HG02973 (cell line): ENCODE results near the gene AQP12A.
"Not testable (repeated sequence)": the region's sequence is repeated elsewhere in the genome, so short reads cannot be mapped to it uniquely, and the experiment has no call there.

ENCODE experiments used
- ATAC-seq: cut with Tn5 transposase; IDR thresholded peaks from one replicate; pipeline ENCODE4 v1.9.1; 2021; ENCODE audit warnings: moderate library complexity; ENCODE audit not compliant: unreplicated experiment

Gene AQP12A

GRCh38 chr2:240691631-240692420 lies at the start of gene AQP12A:
Gene AQP12A, plus strand, starts transcription at chr2:240691866. Its CDS starts 48 bp downstream, at chr2:240691914.
- not testable (repeated sequence) for ATAC-seq

DNA sequence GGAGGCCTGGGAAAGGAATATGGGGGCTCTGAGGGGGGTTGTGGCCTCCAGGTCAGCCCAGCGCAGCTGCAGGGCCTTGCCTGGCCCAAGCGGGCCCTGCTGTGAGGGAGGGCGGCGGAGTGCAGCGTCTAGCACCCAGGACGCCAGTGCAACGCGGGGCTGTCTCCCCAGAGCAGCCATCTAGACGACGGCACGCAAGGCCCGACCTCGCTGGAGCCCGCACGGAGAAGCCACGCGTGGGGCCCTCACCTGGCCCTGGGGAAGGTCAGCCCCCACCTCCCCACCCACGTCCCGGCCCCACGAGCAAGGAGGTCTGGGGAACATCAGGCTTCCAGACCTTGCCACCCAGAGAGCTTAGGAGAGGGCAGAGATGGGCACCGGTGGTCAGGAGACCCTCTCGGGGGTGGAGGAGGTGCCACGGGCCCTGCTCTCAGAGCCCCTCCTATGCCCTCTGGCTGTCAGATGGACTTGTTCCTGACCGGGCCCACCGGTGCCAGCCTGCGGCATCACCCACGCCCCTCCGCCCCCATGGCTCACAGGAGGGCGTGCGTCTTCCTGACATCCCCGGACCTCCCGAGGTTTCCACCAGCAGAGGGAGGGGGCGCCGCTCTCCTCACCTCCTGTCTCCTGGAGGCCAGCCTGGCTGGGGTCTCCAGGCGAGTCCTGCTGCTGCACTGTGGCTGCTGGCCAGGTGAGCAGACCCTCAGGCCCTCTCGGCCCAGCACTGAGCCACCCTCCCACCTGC lies 49.4 kb upstream of the AQP12A start:
- no peak for ATAC-seq

- ATAC-seq, result no peak
Observed at GRCh38 chr2:240642806-240643092, 48.9 kb upstream of the AQP12A start.

DNA sequence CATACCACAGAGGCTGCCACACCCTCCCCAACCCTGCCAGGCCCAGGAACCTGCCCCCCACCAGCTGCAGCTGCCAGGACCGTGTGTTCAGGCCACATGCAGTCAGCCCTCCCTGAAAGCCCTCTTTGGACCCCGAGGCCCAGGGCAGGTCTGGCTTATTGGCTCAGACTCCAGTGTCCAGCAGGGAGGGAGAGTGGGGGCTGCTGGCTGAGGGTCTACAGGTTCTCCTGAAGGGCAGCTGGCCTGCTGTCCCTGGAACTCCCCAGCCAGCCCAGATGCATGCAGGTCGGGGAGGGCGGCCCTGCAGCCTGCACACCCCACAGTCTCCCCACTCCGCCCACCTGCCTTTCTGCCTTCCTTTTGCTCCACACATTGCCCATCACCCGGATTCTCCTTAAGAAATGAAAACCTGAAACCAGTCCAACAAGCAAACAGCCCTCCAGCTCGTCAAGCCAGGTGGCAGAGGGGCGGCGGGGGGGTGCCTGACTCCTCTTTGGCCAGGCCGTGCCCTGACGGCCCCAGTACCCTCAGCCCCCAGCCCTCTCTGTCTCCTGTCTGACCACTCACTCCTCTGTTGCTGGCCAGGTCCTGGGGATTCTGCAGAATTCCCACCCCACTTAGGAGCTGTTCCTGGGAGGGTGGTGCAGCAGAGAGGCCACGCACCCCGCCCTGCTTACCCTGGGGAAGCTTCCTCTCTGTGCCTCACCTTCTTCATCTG lies 48.4 kb upstream of the AQP12A start:
- ATAC-seq, result no peak

- ATAC-seq, result no peak
Observed at GRCh38 chr2:240643811-240644150, 47.9 kb upstream of the AQP12A start.

DNA sequence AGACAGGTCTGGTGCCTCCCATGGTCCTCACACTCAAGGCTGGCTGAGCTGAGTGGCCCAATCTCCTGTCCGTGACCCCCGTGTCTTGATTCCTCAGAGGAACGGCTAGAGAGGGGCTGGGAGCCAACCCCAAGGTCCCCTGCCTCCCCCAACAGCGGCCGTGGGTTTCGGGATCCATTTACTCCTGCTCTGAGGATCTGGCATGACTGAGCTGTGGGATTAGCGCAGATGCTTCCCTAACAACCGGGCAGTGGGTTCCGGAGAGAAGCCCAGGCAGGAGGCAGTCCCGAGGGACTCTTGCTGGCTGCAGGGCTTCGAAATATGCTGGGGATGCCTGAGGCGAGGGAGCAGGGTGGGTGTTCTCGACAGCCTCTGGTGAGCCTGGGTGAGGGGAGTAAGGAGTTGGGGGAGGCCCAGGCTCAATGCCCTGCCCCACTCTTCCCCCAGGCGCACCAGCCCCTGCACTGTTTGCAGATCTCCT lies 47.5 kb upstream of the AQP12A start:
- ATAC-seq, result no peak

- ATAC-seq, result no peak
Observed at GRCh38 chr2:240644859-240645301, 46.8 kb upstream of the AQP12A start.

- ATAC-seq, result no peak
Observed at GRCh38 chr2:240645346-240645745, 46.3 kb upstream of the AQP12A start.

DNA sequence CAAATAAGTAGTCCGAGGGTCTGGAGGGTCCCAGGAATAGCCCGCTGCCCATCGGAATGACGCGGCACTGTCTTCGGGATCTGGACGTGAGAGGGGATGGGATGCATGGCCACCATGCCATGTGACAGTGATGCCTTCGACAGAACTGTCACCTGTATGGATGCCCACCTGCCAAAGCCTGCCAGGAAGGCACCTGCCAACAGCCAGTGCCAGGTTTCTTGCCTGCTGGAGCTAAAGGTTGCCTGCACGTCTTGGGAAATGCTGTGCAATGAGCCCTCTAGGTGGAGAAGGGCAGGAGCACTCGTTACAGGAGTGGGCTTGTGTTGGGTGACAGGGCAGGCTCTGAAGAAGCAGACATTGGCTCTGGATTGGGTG lies 45.9 kb upstream of the AQP12A start:
- no peak for ATAC-seq

DNA sequence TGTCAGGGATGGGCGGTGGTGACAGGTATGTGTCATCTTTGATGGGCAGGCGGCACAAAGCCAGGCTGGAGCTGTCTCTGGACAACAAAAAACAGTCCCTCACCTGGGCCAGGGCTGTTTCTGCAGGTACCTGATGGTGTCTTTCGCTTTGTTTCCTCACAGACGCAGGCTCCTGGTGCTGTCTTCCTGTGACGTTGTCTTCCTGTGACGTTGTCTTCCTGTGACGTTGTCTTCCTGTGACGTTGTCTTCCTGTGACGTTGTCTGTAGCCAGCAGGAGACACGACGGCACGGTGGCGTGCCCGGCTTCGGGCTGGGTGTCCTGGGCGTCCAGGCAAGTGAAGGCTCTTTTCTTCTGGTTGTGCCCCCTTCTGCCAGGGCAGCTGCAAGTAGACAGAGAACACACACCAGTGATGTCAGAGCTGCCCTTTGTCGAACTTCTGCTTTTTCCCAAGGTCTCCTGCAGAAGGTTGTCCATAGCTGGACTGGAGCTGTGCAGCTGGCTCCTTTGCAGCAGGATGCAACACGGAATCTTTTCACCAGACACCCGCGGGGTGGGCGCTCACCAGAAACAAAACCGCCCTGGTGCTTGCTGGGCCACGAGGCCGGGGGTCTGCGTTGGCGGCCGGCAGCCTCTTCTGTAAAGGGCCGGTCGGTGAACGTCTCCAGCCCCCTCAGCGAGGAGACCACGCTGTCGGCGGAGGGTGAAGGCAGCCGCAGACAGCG lies 45.3 kb upstream of the AQP12A start:
- no peak for ATAC-seq

GRCh38 chr2:240646900-240647502 lies 44.7 kb upstream of the AQP12A start:
- no peak for ATAC-seq

DNA sequence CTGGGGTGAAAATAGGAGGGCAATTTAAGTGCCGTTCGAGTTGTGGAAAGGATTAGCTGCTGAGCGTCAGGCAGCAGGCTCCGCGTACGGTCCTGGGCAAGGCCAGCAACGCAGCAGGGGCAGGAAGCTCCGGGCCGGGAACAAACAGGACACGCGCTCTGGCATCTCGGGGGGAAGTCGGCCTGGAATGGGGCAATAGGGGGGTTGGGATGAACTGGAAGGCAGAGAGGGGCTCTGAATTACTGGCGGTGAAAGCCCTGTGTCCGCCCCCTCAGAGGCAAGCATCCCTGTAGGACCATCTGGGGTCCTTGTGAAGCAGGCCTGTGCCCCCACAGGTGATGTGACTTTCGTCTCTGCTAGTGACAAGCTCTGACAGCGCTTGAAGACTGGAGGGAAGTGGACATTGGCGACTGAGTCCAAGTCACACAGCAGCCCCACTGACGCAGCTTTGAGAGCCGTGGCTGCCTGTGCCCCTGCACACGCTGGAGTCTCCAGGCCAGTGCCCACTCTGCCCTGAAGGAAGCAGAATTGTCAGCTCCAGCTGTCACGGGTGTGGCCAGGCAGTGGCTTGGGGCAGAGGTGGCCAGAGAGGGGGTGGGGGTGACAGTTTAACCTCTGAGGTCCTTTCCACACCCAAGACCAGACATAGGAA lies 44.0 kb upstream of the AQP12A start:
- ATAC-seq, result no peak

GRCh38 chr2:240648155-240648649 lies 43.5 kb upstream of the AQP12A start:
- no peak for ATAC-seq

DNA sequence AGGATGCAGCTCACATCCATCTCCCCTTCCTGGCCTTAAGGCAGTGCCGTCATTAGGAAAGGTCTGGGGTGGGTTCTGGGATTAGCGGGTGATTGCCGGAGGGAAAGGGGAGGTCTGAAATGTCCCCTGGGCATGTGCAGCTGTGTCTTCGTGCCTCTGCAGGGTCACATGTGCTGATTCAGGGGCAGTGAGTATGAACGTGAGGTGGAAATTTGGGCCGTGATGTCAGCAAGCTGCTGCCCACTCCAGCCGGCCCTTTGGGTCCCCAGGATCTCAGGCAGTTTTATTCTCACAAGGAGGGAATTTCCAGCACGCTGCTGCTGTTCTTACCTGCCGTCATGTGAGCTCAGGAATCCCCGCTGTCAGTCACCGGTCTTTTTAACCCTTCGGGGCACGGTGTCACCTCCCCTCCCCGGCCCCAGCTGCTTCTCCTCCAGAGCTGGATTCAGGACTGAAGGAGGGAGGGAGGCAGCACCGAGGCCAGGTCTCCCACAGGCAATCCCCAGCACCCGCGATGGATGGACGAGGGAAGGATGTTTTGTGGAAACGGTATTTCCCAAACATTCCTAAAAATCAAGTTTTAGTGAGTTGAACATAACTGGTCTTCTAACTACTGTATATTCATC lies 42.9 kb upstream of the AQP12A start:
- ATAC-seq, result no peak

- ATAC-seq, result no peak
Observed at GRCh38 chr2:240649331-240649730, 42.3 kb upstream of the AQP12A start.

DNA sequence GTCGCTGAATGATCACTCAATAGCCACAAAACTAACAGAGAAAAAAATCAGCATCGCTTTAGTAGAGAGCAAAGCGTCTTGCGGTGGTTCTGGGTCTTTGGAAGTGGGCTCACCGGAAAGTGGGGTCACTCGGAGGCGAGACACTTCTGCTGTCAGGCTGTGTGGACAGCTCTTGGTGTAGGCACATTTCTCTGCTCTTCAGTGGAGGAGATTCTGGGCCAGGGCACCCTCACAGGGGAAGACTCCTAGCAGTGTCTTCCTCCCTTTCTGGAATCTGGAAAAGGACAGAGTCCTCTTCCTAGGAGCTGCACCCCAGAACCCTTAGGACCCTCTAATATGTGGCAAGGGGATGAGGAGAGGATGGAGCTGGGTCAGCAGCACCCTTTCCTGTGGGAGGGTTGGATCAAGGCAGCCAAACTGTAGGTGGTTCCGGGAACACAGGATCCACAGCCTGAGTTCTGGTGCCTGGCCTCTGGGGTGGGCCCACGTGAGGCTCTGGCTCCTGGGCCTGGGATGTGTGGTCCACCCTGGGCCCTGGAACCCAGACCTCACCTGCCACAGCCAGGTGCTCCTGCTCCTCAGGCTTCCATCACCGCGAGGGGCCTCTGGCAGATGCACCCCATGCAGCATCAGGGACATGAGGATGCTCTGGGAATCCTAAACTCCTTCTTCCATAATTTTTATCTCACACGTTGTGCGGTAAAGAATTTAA lies 41.3 kb upstream of the AQP12A start:
- no peak for ATAC-seq

- ATAC-seq, result no peak
Observed at GRCh38 chr2:240651185-240651584, 40.5 kb upstream of the AQP12A start.

DNA sequence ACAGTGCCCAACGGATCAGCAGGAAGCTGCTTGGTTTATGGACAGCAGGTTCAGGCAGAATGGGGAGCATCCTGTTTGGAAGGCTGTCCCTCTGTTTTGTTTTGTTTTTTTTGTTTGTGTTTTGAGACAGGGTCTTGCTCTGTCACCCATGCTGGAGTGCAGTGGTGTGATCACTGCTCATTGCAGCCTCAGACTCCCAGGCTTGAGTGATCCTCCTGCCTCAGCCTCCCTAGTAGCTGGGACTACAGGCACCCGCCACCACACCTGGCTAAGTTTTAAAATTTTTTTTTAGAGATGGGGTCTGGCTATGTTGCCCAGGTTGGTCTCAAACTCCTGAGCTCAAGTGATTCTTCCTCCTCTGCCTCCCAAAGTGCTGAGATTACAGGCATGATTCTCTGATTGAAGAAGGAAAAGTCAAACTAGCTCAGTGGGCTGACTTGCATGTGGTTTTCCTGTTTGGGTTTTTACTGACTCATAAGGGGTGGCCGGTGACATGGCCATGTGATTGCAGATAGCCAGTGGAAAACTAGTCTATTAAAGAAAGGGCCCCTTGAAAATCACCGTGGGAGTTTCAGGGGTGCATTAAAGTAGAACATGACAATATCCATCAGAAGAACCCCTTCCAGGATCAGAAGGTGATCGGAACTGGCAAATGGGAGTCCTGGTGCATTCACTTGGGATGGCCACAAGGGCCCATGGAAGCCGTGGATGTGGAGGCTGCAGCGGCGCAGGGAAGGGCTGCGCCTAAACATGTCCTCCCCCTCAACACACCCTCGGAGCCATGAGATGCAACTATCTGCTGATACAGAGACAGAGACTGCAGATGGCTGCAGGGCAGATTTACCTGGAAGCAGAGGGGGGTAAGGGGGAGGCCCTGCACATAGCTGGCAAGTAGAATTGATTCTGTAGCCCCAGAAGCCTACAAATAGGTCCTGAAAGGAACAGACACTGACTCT lies 35.5 kb upstream of the AQP12A start:
- ATAC-seq, result no peak
